Adrenal gland (tissue), 5 donors: ENCODE measurements around the gene PRR20D.

ENCODE experiments used
- POLR2A ChIP-seq, 2 donors: fragments of 450-650 bp; IDR thresholded peaks; one replicate each; pipeline ENCODE4 v1.6.1; 2017; ENCODE audit warnings: antibody characterized with exemption in 2 of 2, mild to moderate bottlenecking in 2 of 2, moderate library complexity in 1 of 2
- TF ChIP-seq, protein P1 (sequence below), 6 experiments: fragments of 450-650 bp in 4 of 6; fragments of 200-600 bp in 2 of 6; sonication (generic) in 1 of 6; IDR thresholded peaks; 1 replicate in 5 of 6; 2 replicates in 1 of 6; pipeline versions ENCODE4 v1.5.1 to v1.8.0; 2016 to 2021; ENCODE audit warnings: antibody characterized with exemption in 6 of 6, mild to moderate bottlenecking in 2 of 6, moderate library complexity in 1 of 6
- donor health status: DM: no; HTN: no; CAD: no.

DNA sequence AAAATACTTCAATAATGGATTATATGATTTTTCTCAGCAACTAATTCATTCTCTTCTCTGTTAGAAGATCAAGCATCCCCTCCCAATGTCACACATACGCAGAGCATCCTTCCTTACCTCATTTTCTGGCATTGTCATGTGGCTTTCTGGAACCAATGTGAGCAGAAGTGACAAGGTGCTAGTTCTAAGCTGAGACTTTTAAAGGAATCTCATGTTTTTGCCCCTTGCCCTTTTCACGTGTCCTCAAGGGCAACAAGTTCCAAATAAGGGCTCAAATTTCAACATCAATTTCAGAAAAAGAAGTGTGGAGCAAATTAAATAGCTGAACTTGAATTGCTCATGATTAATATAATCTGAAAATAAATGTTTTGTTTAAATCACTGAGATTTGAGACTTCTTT lies 24.3 kb upstream of the PRR20D start:
- no peak for TF ChIP-seq POLR2A (IDR thresholded peaks at IDR 0.05)
- TF ChIP-seq, protein P1, sequence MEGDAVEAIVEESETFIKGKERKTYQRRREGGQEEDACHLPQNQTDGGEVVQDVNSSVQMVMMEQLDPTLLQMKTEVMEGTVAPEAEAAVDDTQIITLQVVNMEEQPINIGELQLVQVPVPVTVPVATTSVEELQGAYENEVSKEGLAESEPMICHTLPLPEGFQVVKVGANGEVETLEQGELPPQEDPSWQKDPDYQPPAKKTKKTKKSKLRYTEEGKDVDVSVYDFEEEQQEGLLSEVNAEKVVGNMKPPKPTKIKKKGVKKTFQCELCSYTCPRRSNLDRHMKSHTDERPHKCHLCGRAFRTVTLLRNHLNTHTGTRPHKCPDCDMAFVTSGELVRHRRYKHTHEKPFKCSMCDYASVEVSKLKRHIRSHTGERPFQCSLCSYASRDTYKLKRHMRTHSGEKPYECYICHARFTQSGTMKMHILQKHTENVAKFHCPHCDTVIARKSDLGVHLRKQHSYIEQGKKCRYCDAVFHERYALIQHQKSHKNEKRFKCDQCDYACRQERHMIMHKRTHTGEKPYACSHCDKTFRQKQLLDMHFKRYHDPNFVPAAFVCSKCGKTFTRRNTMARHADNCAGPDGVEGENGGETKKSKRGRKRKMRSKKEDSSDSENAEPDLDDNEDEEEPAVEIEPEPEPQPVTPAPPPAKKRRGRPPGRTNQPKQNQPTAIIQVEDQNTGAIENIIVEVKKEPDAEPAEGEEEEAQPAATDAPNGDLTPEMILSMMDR (IDR thresholded peaks at IDR 0.05), result no peak
